Endodermal cell (in vitro differentiated cells): ENCODE results near the gene HRG. TPM values are rescaled to one million over a fixed set of nuclear protein-coding genes. Genes with fewer than 3 reads are reported as not detected.
A peak's percentile ranks its signal among the peaks of the same experiment; 100 is the strongest.

ENCODE experiments used
- DNase-seq: peaks from one replicate; pipeline ENCODE4 v3.0.0-alpha.2; 2017
- H3K27ac ChIP-seq: 2 replicates; pipeline ENCODE4 v1.5.1; 2013; ENCODE audit warnings: mild to moderate bottlenecking, low read depth, low read length, moderate library complexity
- H3K27me3 ChIP-seq: 2 replicates; pipeline ENCODE4 v1.6.1; 2013; ENCODE audit warnings: mild to moderate bottlenecking, low read length, moderate library complexity; ENCODE audit not compliant: insufficient read depth, control insufficient read depth, poor library complexity, severe bottlenecking
- H3K36me3 ChIP-seq: 2 replicates; pipeline ENCODE4 v1.7.0; 2013; ENCODE audit warnings: mild to moderate bottlenecking, low read length, moderate library complexity; ENCODE audit not compliant: control insufficient read depth, insufficient read depth
- H3K4me1 ChIP-seq: one replicate; pipeline ENCODE4 v1.7.0; 2013; ENCODE audit warnings: low read length; ENCODE audit not compliant: control insufficient read depth, insufficient read depth
- H3K4me3 ChIP-seq: 2 replicates; pipeline ENCODE4 v1.5.1; 2013; ENCODE audit warnings: mild to moderate bottlenecking, low read length, moderate library complexity
- H3K9ac ChIP-seq: 2 replicates; pipeline ENCODE4 v1.6.1; 2013; ENCODE audit warnings: mild to moderate bottlenecking, low read length, moderate library complexity; ENCODE audit not compliant: poor library complexity, severe bottlenecking; ENCODE audit errors: extremely low read depth
- H3K9me3 ChIP-seq: 2 replicates; pipeline ENCODE4 v1.6.1; 2013; ENCODE audit warnings: mild to moderate bottlenecking, low read length, moderate library complexity; ENCODE audit not compliant: control insufficient read depth
- H3K27ac Mint-ChIP-seq: 2 replicates; pipeline ENCODE4 v1.8.0; 2020; ENCODE audit warnings: mixed read lengths
- H3K27me3 Mint-ChIP-seq: 2 replicates; pipeline ENCODE4 v1.8.0; 2021; ENCODE audit warnings: mild to moderate bottlenecking, mixed read lengths; ENCODE audit not compliant: insufficient read depth
- H3K36me3 Mint-ChIP-seq: 2 replicates; pipeline ENCODE4 v1.8.0; 2020; ENCODE audit warnings: low read depth, mixed read lengths
- H3K4me1 Mint-ChIP-seq: 2 replicates; pipeline ENCODE4 v1.8.0; 2020; ENCODE audit warnings: mixed read lengths
- H3K4me3 Mint-ChIP-seq: 2 replicates; pipeline ENCODE4 v1.8.0; 2020; ENCODE audit warnings: mild to moderate bottlenecking, moderate library complexity, mixed read lengths
- H3K9me3 Mint-ChIP-seq: 2 replicates; pipeline ENCODE4 v1.8.0; 2020; ENCODE audit warnings: mild to moderate bottlenecking, mixed read lengths
- CTCF ChIP-seq: fragments of 200-600 bp; sonication (generic); conservative IDR thresholded peaks from 2 replicates; pipeline ENCODE4 v1.5.0; 2021; ENCODE audit warnings: antibody characterized with exemption, mild to moderate bottlenecking
- WGBS, 2 experiments: methylation state at CpG; one replicate each; pipeline versions ENCODE4 v1.1.5 to v1.1.7; 2013; ENCODE audit warnings: missing lambda C conversion rate in 2 of 2, mixed read lengths in 1 of 2; ENCODE audit not compliant: insufficient coverage in 1 of 2, insufficient read length in 1 of 2; 5-methylcytosine and 5-hydroxymethylcytosine counted together
- total RNA-seq, 2 donors: library from RNA; stranded (reverse); fragmentation: NEBNext Ultra II Directional in 1 of 2; extraction: Animal tissue kit (Norgen Biotek cat#: 25700) in 1 of 2; gene quantifications; 2 replicates in 1 of 2; 3 replicates in 1 of 2; pipeline ENCODE4 v1.2.1, GENCODE V29; 2021

Gene HRG
- total RNA-seq, 2 donors from 2014 or later: not detected

GRCh38 chr3:186640473-186640818, 25.4 kb upstream of the HRG start:
- peak; percentile 77 for DNase-seq
- H3K4me1 ChIP-seq: no peaks in the 10 kb centered on the region
- H3K36me3 Mint-ChIP-seq: no peaks in the 10 kb centered on the region
- no peaks in the 10 kb centered on the region for H3K36me3 ChIP-seq
- no peak for TF ChIP-seq CTCF
- no peak overlapping the region for H3K4me3 ChIP-seq
- 42 to 55% methylated on average over 7 to 9 of the region's 9 CpGs for WGBS, 2 experiments
- peaks cover 3% of the 10 kb centered on the region for H3K9me3 Mint-ChIP-seq
- H3K27ac Mint-ChIP-seq: no peak overlapping the region
- H3K9ac ChIP-seq: no peak overlapping the region
- no peaks in the 10 kb centered on the region for H3K9me3 ChIP-seq
- H3K4me3 Mint-ChIP-seq: no peak overlapping the region
- no peaks in the 10 kb centered on the region for H3K27me3 ChIP-seq
- peaks cover 28% of the 10 kb centered on the region for H3K27me3 Mint-ChIP-seq
- H3K4me1 Mint-ChIP-seq: peaks cover 20% of the 10 kb centered on the region
- no peak overlapping the region for H3K27ac ChIP-seq

GRCh38 chr3:186640929-186641328, 24.9 kb upstream of the HRG start:
- no peak overlapping the region for H3K4me3 ChIP-seq
- peaks cover 28% of the 10 kb centered on the region for H3K27me3 Mint-ChIP-seq
- no peak overlapping the region for H3K4me3 Mint-ChIP-seq
- H3K27ac Mint-ChIP-seq: no peak overlapping the region
- no peaks in the 10 kb centered on the region for H3K4me1 ChIP-seq
- H3K9me3 Mint-ChIP-seq: peaks cover 3% of the 10 kb centered on the region
- no peak for TF ChIP-seq CTCF
- H3K36me3 ChIP-seq: no peaks in the 10 kb centered on the region
- no peaks in the 10 kb centered on the region for H3K36me3 Mint-ChIP-seq
- H3K4me1 Mint-ChIP-seq: peaks cover 20% of the 10 kb centered on the region
- no peak overlapping the region for H3K27ac ChIP-seq
- no peaks in the 10 kb centered on the region for H3K27me3 ChIP-seq
- no peak for DNase-seq
- no peak overlapping the region for H3K9ac ChIP-seq
- H3K9me3 ChIP-seq: no peaks in the 10 kb centered on the region

- no peak overlapping the region for H3K4me3 Mint-ChIP-seq
- Histone ChIP-seq H3K9me3 (no peaks in the 10 kb centered on the region), H3K4me1 (no peaks in the 10 kb centered on the region), H3K9ac (no peak overlapping the region), H3K27ac (no peak overlapping the region), H3K27me3 (no peaks in the 10 kb centered on the region), H3K36me3 (no peaks in the 10 kb centered on the region), H3K4me3 (no peak overlapping the region)
- H3K36me3 Mint-ChIP-seq: no peaks in the 10 kb centered on the region
- no peak for TF ChIP-seq CTCF
- 88 to 92% methylated on average over 2 to 3 of the region's 3 CpGs for WGBS, 2 experiments
- H3K9me3 Mint-ChIP-seq: peaks cover 3% of the 10 kb centered on the region
- H3K27me3 Mint-ChIP-seq: peaks cover 28% of the 10 kb centered on the region
- DNase-seq: no peak
- H3K4me1 Mint-ChIP-seq: peaks cover 20% of the 10 kb centered on the region
- no peak overlapping the region for H3K27ac Mint-ChIP-seq
These were observed 23.8 kb upstream of the HRG start for GRCh38 chr3:186642014-186642413.
